GM12878 (cell line): ENCODE results near the gene COL20A1. TPM values are rescaled to one million over a fixed set of nuclear protein-coding genes. Genes with fewer than 3 reads are reported as not detected.

ENCODE experiments used
- ATAC-seq: fragments of 200-7000 bp; cut with Tn5 transposase; 3 replicates; pipeline ENCODE4 v1.9.1; 2020; ENCODE audit warnings: mild to moderate bottlenecking, moderate library complexity
- BruUV-seq: library from RNA; stranded (reverse); fragments of 400-500 nt; replicated peaks from 2 replicates; lab custom pipeline; 2021; lab: Mats Ljungman, UMichigan
- CTCF ChIA-PET: fragments of 300-600 bp; sonication (Branson Sonifier 250); formaldehyde crosslinking; extraction: SDS; loops from one replicate; lab custom pipeline; 2021; ENCODE audit warnings: inconsistent platforms; lab: Yijun Ruan, JAX
- POLR2A ChIA-PET: fragments of 350-600 bp; formaldehyde crosslinking; extraction: SDS; loops from one replicate; lab custom pipeline; 2021; ENCODE audit warnings: inconsistent platforms; lab: Charles Lee
- RAD21 ChIA-PET: fragments of 300-600 bp; sonication (Branson Sonifier 250); formaldehyde crosslinking; loops from one replicate; lab custom pipeline; 2023; ENCODE audit warnings: antibody characterized with exemption; ENCODE audit not compliant: unreplicated experiment; lab: Charles Lee
- SMC1A ChIA-PET: fragments of 300-600 bp; sonication (Branson Sonifier 250); formaldehyde crosslinking; loops from one replicate; lab custom pipeline; 2023; ENCODE audit not compliant: unreplicated experiment, uncharacterized antibody; lab: Charles Lee
- DNase-seq: peaks from one replicate; pipeline ENCODE4 v3.0.0-alpha.2; 2011; ENCODE audit warnings: low read depth, low spot score
- FAIRE-seq: peaks from 3 replicates; lab custom pipeline; 2011; peaks lifted over from hg19 to GRCh38; lab: Jason Lieb, UNC
- H2AFZ ChIP-seq: 2 replicates; pipeline ENCODE4 v1.6.0; 2011; ENCODE audit warnings: low read depth, low read length, control low read depth; ENCODE audit not compliant: control insufficient read depth
- H3K27ac ChIP-seq: 2 replicates; pipeline ENCODE4 v1.5.1; 2011; ENCODE audit warnings: control low read depth; ENCODE audit not compliant: control insufficient read depth, insufficient read depth
- H3K27me3 ChIP-seq, 2 experiments: replicated peaks in 1 of 2; 2 replicates each; pipeline versions ENCODE4 v1.6.0 to v1.6.1; 2011; ENCODE audit warnings: low read length in 1 of 2; ENCODE audit not compliant: control insufficient read depth in 2 of 2, insufficient read depth in 2 of 2
- H3K36me3 ChIP-seq, 2 experiments: 2 replicates each; pipeline ENCODE4 v1.5.1; 2011; ENCODE audit warnings: low read length in 1 of 2; ENCODE audit not compliant: control insufficient read depth in 2 of 2, insufficient read depth in 2 of 2
- H3K4me1 ChIP-seq: 2 replicates; pipeline ENCODE4 v1.6.1; 2011; ENCODE audit warnings: mild to moderate bottlenecking, low read length, moderate library complexity, mixed read lengths; ENCODE audit not compliant: control insufficient read depth, insufficient read depth
- H3K4me2 ChIP-seq: 2 replicates; pipeline ENCODE4 v1.6.0; 2011; ENCODE audit warnings: control low read depth; ENCODE audit not compliant: control insufficient read depth, insufficient read depth
- H3K4me3 ChIP-seq: fragments of 200-600 bp; sonication (generic); 2 replicates; pipeline ENCODE4 v1.5.1; 2016
- H3K79me2 ChIP-seq: 2 replicates; pipeline ENCODE4 v1.6.0; 2011; ENCODE audit warnings: low read length; ENCODE audit not compliant: control insufficient read depth, insufficient read depth
- H3K9ac ChIP-seq: 2 replicates; pipeline ENCODE4 v1.8.0; 2011; ENCODE audit warnings: low read length, control low read depth, mixed read lengths; ENCODE audit not compliant: control insufficient read depth, insufficient read depth
- H3K9me3 ChIP-seq: replicated peaks from 3 replicates; pipeline ENCODE4 v1.5.1; 2011; ENCODE audit warnings: mild to moderate bottlenecking, low read length; ENCODE audit not compliant: control insufficient read depth, insufficient read depth
- H4K20me1 ChIP-seq: 2 replicates; pipeline ENCODE4 v1.6.0; 2011; ENCODE audit not compliant: control insufficient read depth, insufficient read depth
- ASH2L ChIP-seq: fragments of 300-600, 200-600 bp; sonication (generic); IDR thresholded peaks from 2 replicates; pipeline ENCODE4 v1.6.1; 2017; ENCODE audit warnings: low read depth, mild to moderate bottlenecking, borderline replicate concordance
- BCL11A ChIP-seq: IDR thresholded peaks from 2 replicates; pipeline ENCODE4 v1.6.1; 2011; ENCODE audit warnings: low read depth, low read length
- CREM ChIP-seq: IDR thresholded peaks from 2 replicates; pipeline ENCODE4 v1.6.1; 2014; ENCODE audit warnings: antibody characterized with exemption, low read depth
- HDAC2 ChIP-seq: fragments of 200-600 bp; sonication (generic); IDR thresholded peaks from 2 replicates; pipeline ENCODE4 v1.6.1; 2017
- MTA3 ChIP-seq: IDR thresholded peaks from 2 replicates; pipeline ENCODE4 v1.6.1; 2012; ENCODE audit warnings: low read length, inconsistent platforms, borderline replicate concordance
- RB1 ChIP-seq: fragments of 450-650 bp; formaldehyde crosslinking; IDR thresholded peaks from 2 replicates; pipeline ENCODE4 v1.6.1; 2017; ENCODE audit warnings: mild to moderate bottlenecking, borderline replicate concordance
- RUNX3 ChIP-seq: IDR thresholded peaks from 2 replicates; pipeline ENCODE4 v1.6.1; 2012; ENCODE audit warnings: low read length, inconsistent platforms
- TCF12 ChIP-seq: IDR thresholded peaks from 2 replicates; pipeline ENCODE4 v1.6.1; 2011; ENCODE audit warnings: low read depth, mild to moderate bottlenecking, low read length
- ZNF274 ChIP-seq: IDR thresholded peaks from one replicate; pipeline ENCODE4 v1.8.0; 2011; ENCODE audit not compliant: insufficient read length, insufficient read depth
- WGBS: methylation state at CpG from one replicate; pipeline ENCODE4 v1.1.6; 2016; ENCODE audit warnings: low lambda C conversion rate; ENCODE audit not compliant: insufficient replicate concordance, insufficient coverage; ENCODE audit errors: missing lambda C conversion rate; 5-methylcytosine and 5-hydroxymethylcytosine counted together
- in situ Hi-C: fragments of 300-500 bp; cut with MboI; formaldehyde crosslinking; loops from 9 replicates; pipeline ENCODE4 v1.14.3; 2018; ENCODE audit warnings: mixed read lengths
- intact Hi-C: fragments of 100-400 bp; cut with micrococcal nuclease; formaldehyde crosslinking; loops from one replicate; pipeline ENCODE4 v1.14.2; 2022; ENCODE audit not compliant: unreplicated experiment
- polyA plus RNA-seq, 11 experiments: library from polyadenylated mRNA; depleted of rRNA in 4 of 11; unstranded in 6 of 11; stranded (reverse) in 5 of 11; fragments of >200 nt; fragmentation: Nextera tagmentation in 4 of 11; fragmentation: Illumina TruSeq in 1 of 11; extraction: Ambion mirVana in 4 of 11; extraction: Trizol in 1 of 11; gene quantifications; 1 replicate in 1 of 11; 2 replicates in 10 of 11; pipeline versions ENCODE4 v1.2.1 to v1.2.3, GENCODE V29; 2011 to 2016; ENCODE audit warnings: inconsistent platforms in 2 of 11, missing spikeins in 2 of 11, low read depth in 1 of 11
- total RNA-seq, 4 experiments: library from RNA; depleted of rRNA in 3 of 4; stranded (reverse); fragments of >200 nt in 3 of 4; fragmentation: Illumina TruSeq in 1 of 4; extraction: Trizol in 1 of 4; gene quantifications; 2 replicates each; pipeline versions ENCODE4 v1.2.1 to v1.2.3, GENCODE V29; 2013 to 2021
- TF ChIP-seq, protein P1 (sequence below): fragments of 450-650 bp; conservative IDR thresholded peaks from 2 replicates; pipeline ENCODE4 v1.6.1; 2017; ENCODE audit warnings: mild to moderate bottlenecking, moderate library complexity
- TF ChIP-seq, protein P2 (sequence below): fragments of 450-650 bp; IDR thresholded peaks from 2 replicates; pipeline ENCODE4 v1.6.1; 2017; ENCODE audit warnings: antibody characterized with exemption, mild to moderate bottlenecking, moderate library complexity
- TF ChIP-seq, protein P3 (sequence below): fragments of 450-650 bp; formaldehyde crosslinking; IDR thresholded peaks from 2 replicates; pipeline ENCODE4 v1.4.0; 2020; ENCODE audit warnings: mild to moderate bottlenecking, moderate library complexity

Gene COL20A1
- total and polyA plus RNA-seq, 10 of the 15 experiments (the other 5 are each of a cell fraction or from before 2014, with no cell fraction given): not detected

DNA sequence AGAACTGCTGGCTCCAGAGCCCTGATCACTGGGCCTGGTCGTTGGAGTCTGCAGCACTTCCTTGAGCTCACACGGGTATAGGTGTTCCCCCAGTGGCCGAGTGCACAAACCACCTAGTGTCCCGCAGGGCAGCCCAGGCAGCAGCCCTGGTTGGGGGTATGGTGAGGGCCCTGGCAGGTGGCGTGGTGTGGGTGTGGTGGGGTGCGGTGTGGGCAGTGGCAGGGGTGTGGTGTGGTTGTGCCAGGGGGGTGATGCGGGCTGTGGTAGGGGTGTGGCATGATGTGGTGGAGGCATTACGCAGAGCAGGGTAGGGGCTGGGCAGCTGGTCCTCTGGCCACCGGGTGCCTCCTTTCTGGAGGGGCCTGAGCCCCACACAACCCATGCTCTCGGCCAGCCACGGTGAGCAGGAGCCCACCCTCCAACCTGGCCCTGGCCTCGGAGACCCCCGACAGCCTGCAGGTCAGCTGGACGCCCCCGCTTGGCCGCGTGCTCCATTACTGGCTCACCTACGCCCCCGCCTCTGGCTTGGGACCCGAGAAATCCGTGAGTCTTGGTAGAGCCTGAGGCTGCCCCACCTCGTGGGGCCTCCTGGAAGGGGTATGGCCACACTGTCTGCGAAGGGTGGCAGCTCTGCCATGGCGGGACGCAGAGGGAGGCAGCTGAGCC lies 20.5 kb downstream of the COL20A1 start:
- H3K27me3 ChIP-seq: no peaks in the 10 kb centered on the region
- ChIA-PET POLR2A (no interaction called here), RAD21 (no interaction called here), CTCF (interaction anchor here (0.6 kb wide), 1 partner anchor 491 kb away, joined by 3 read pairs; no protein-coding TSS in a partner anchor), SMC1A (no interaction called here)
- no peak overlapping the region for H3K4me2 ChIP-seq
- DNase-seq (no peak), FAIRE-seq (no peak), ATAC-seq (no peak)
- no peaks in the 10 kb centered on the region for H3K36me3 ChIP-seq
- H3K4me3 ChIP-seq: no peak overlapping the region
- TF ChIP-seq RB1 (no peak), MTA3 (no peak), CREM (no peak), ZNF274 (no peak), HDAC2 (no peak), ASH2L (no peak), TCF12 (no peak), BCL11A (no peak), RUNX3 (no peak)
- TF ChIP-seq, protein P1, sequence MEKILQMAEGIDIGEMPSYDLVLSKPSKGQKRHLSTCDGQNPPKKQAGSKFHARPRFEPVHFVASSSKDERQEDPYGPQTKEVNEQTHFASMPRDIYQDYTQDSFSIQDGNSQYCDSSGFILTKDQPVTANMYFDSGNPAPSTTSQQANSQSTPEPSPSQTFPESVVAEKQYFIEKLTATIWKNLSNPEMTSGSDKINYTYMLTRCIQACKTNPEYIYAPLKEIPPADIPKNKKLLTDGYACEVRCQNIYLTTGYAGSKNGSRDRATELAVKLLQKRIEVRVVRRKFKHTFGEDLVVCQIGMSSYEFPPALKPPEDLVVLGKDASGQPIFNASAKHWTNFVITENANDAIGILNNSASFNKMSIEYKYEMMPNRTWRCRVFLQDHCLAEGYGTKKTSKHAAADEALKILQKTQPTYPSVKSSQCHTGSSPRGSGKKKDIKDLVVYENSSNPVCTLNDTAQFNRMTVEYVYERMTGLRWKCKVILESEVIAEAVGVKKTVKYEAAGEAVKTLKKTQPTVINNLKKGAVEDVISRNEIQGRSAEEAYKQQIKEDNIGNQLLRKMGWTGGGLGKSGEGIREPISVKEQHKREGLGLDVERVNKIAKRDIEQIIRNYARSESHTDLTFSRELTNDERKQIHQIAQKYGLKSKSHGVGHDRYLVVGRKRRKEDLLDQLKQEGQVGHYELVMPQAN: no peak
- TF ChIP-seq, protein P2, sequence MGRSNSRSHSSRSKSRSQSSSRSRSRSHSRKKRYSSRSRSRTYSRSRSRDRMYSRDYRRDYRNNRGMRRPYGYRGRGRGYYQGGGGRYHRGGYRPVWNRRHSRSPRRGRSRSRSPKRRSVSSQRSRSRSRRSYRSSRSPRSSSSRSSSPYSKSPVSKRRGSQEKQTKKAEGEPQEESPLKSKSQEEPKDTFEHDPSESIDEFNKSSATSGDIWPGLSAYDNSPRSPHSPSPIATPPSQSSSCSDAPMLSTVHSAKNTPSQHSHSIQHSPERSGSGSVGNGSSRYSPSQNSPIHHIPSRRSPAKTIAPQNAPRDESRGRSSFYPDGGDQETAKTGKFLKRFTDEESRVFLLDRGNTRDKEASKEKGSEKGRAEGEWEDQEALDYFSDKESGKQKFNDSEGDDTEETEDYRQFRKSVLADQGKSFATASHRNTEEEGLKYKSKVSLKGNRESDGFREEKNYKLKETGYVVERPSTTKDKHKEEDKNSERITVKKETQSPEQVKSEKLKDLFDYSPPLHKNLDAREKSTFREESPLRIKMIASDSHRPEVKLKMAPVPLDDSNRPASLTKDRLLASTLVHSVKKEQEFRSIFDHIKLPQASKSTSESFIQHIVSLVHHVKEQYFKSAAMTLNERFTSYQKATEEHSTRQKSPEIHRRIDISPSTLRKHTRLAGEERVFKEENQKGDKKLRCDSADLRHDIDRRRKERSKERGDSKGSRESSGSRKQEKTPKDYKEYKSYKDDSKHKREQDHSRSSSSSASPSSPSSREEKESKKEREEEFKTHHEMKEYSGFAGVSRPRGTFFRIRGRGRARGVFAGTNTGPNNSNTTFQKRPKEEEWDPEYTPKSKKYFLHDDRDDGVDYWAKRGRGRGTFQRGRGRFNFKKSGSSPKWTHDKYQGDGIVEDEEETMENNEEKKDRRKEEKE: no peak
- TF ChIP-seq, protein P3, sequence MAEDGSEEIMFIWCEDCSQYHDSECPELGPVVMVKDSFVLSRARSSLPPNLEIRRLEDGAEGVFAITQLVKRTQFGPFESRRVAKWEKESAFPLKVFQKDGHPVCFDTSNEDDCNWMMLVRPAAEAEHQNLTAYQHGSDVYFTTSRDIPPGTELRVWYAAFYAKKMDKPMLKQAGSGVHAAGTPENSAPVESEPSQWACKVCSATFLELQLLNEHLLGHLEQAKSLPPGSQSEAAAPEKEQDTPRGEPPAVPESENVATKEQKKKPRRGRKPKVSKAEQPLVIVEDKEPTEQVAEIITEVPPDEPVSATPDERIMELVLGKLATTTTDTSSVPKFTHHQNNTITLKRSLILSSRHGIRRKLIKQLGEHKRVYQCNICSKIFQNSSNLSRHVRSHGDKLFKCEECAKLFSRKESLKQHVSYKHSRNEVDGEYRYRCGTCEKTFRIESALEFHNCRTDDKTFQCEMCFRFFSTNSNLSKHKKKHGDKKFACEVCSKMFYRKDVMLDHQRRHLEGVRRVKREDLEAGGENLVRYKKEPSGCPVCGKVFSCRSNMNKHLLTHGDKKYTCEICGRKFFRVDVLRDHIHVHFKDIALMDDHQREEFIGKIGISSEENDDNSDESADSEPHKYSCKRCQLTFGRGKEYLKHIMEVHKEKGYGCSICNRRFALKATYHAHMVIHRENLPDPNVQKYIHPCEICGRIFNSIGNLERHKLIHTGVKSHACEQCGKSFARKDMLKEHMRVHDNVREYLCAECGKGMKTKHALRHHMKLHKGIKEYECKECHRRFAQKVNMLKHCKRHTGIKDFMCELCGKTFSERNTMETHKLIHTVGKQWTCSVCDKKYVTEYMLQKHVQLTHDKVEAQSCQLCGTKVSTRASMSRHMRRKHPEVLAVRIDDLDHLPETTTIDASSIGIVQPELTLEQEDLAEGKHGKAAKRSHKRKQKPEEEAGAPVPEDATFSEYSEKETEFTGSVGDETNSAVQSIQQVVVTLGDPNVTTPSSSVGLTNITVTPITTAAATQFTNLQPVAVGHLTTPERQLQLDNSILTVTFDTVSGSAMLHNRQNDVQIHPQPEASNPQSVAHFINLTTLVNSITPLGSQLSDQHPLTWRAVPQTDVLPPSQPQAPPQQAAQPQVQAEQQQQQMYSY: no peak
- H3K27ac ChIP-seq: no peak overlapping the region
- H4K20me1 ChIP-seq: no peaks in the 10 kb centered on the region
- in situ Hi-C loops: no loop called here
- WGBS: 37% methylated on average over 22 of the region's 25 CpGs
- no peaks in the 10 kb centered on the region for H3K9me3 ChIP-seq
- no peaks in the 10 kb centered on the region for H3K4me1 ChIP-seq
- BruUV-seq: no TSS peak
- H2AFZ ChIP-seq: no peak overlapping the region
- H3K9ac ChIP-seq: no peak overlapping the region
- no peaks in the 10 kb centered on the region for H3K79me2 ChIP-seq
- intact Hi-C loops: no loop called here
